Fibroblast of lung (primary cell): Measurements from ENCODE around the gene SNAPC2. TPM values are rescaled to one million over a fixed set of nuclear protein-coding genes. Genes with fewer than 3 reads are reported as not detected.

Experiments
- DNase-seq, 2 donors: peaks; one replicate each; pipeline versions ENCODE4 v3.0.0 to v3.0.0-alpha.2; 2010; ENCODE audit warnings: low read depth in 2 of 2
- H2AFZ ChIP-seq: 2 replicates; pipeline ENCODE4 v1.5.1; 2012; ENCODE audit warnings: low read length, control low read depth, inconsistent platforms
- H3K27ac ChIP-seq: 2 replicates; pipeline ENCODE4 v1.5.1; 2011; ENCODE audit warnings: low read length, control low read depth; ENCODE audit not compliant: insufficient read depth
- H3K27me3 ChIP-seq: 2 replicates; pipeline ENCODE4 v1.5.1; 2011; ENCODE audit warnings: mild to moderate bottlenecking, low read length; ENCODE audit not compliant: control insufficient read depth, insufficient read depth
- H3K36me3 ChIP-seq: 2 replicates; pipeline ENCODE4 v1.5.1; 2011; ENCODE audit warnings: low read length; ENCODE audit not compliant: control insufficient read depth, insufficient read depth
- H3K4me1 ChIP-seq: 2 replicates; pipeline ENCODE4 v1.5.1; 2011; ENCODE audit warnings: low read length; ENCODE audit not compliant: control insufficient read depth, insufficient read depth; ENCODE audit errors: extremely low read depth
- H3K4me2 ChIP-seq: 2 replicates; pipeline ENCODE4 v1.5.1; 2011; ENCODE audit warnings: low read length, control low read depth; ENCODE audit not compliant: insufficient read depth; ENCODE audit errors: extremely low read depth
- H3K4me3 ChIP-seq, 4 experiments: fragments of 200-600 bp in 1 of 4; sonication (generic) in 1 of 4; replicated peaks in 1 of 4; 2 replicates each; pipeline ENCODE4 v1.5.1; 2011 to 2016; ENCODE audit warnings: low read length in 4 of 4, low read depth in 3 of 4, mild to moderate bottlenecking in 3 of 4, control low read depth in 2 of 4, inconsistent platforms in 1 of 4, mixed read lengths in 1 of 4; ENCODE audit not compliant: insufficient read depth in 1 of 4; ENCODE audit errors: control extremely low read depth in 1 of 4
- H3K79me2 ChIP-seq: 2 replicates; pipeline ENCODE4 v1.5.1; 2012; ENCODE audit warnings: mild to moderate bottlenecking, low read length, inconsistent platforms; ENCODE audit not compliant: control insufficient read depth, insufficient read depth
- H3K9ac ChIP-seq: 2 replicates; pipeline ENCODE4 v1.5.1; 2011; ENCODE audit warnings: mild to moderate bottlenecking, low read length, control low read depth; ENCODE audit not compliant: insufficient read depth
- H3K9me3 ChIP-seq: 2 replicates; pipeline ENCODE4 v1.5.1; 2012; ENCODE audit warnings: low read depth, low read length; ENCODE audit not compliant: control insufficient read depth, insufficient read depth
- H4K20me1 ChIP-seq: 2 replicates; pipeline ENCODE4 v1.5.1; 2011; ENCODE audit warnings: low read length; ENCODE audit not compliant: control insufficient read depth, insufficient read depth; ENCODE audit errors: extremely low read depth
- CTCF ChIP-seq, 2 donors: IDR thresholded peaks in 1 of 2; conservative IDR thresholded peaks in 1 of 2; 1 replicate in 1 of 2; 2 replicates in 1 of 2; pipeline ENCODE4 v1.5.1; 2011 to 2012; ENCODE audit warnings: low read length in 2 of 2, control low read depth in 1 of 2, inconsistent platforms in 1 of 2, low read depth in 1 of 2, mild to moderate bottlenecking in 1 of 2
- EZH2 ChIP-seq: IDR thresholded peaks from 2 replicates; pipeline ENCODE4 v1.5.1; 2012; ENCODE audit warnings: low read length, control low read depth, mild to moderate bottlenecking; ENCODE audit errors: missing control alignments
- polyA plus RNA-seq, 2 donors: library from polyadenylated mRNA; depleted of rRNA in 1 of 2; stranded (reverse) in 1 of 2; unstranded in 1 of 2; fragments of >200 nt; gene quantifications; 2 replicates each; pipeline ENCODE4 v1.2.1, GENCODE V29; 2011 to 2012; ENCODE audit warnings: missing spikeins in 1 of 2
- total RNA-seq: library from RNA; depleted of rRNA; stranded (reverse); fragments of >200 nt; gene quantifications from 2 replicates; pipeline ENCODE4 v1.2.1, GENCODE V29; 2014

Gene SNAPC2
- total and polyA plus RNA-seq, 2 donors (not counting 1 experiment from before 2014, with no cell fraction given), result 11.4 to 13.4 TPM

- no peaks in the 10 kb centered on the region for H3K9me3 ChIP-seq
- peaks cover 21% of the 10 kb centered on the region for H3K4me1 ChIP-seq
- peaks cover 3% of the 10 kb centered on the region for H3K79me2 ChIP-seq
Measured at GRCh38 chr19:7920519-7921301, 572 bp downstream of the SNAPC2 start.

GRCh38 chr19:7921302-7921966 is 1.3 kb downstream of the SNAPC2 start:
- no peak overlapping the region for H2AFZ ChIP-seq
- no peaks in the 10 kb centered on the region for H3K9me3 ChIP-seq
- H3K27me3 ChIP-seq, result no peaks in the 10 kb centered on the region
- peaks cover 9% of the 10 kb centered on the region for H3K36me3 ChIP-seq
- TF ChIP-seq EZH2 (no peak), CTCF (conservative IDR thresholded peaks at IDR 0.05 in 1 of 2, IDR thresholded peaks at IDR 0.05 in 1 of 2; ENCODE audit: low read depth in 1 of 2, low read length in 2 of 2) (no peak)
- no peaks in the 10 kb centered on the region for H4K20me1 ChIP-seq
- H3K4me3 ChIP-seq, result peak overlapping the region; percentile 52 to 68 (median 60)
- H3K79me2 ChIP-seq, result peaks cover 3% of the 10 kb centered on the region
- H3K27ac ChIP-seq, result peak overlapping the region; percentile 78
- H3K9ac ChIP-seq, result peak overlapping the region; percentile 58
- DNase-seq, result no peak
- H3K4me1 ChIP-seq, result peaks cover 21% of the 10 kb centered on the region
- peak overlapping the region; percentile 92 for H3K4me2 ChIP-seq

More at GRCh38 chr19:7920519-7921301, 572 bp downstream of the SNAPC2 start:
- H3K27ac ChIP-seq, result peak overlapping the region; percentile 78
- TF ChIP-seq CTCF (conservative IDR thresholded peaks at IDR 0.05 in 1 of 2, IDR thresholded peaks at IDR 0.05 in 1 of 2; ENCODE audit: low read depth in 1 of 2, low read length in 2 of 2) (no peak), EZH2 (no peak)
- peak overlapping the region; percentile 67 to 75 (median 70) for H3K4me3 ChIP-seq
- peaks cover 4% of the 10 kb centered on the region for H3K27me3 ChIP-seq
- H3K9ac ChIP-seq, result peak overlapping the region; percentile 79
- peaks cover 9% of the 10 kb centered on the region for H3K36me3 ChIP-seq
- peak overlapping the region; percentile 74 for H2AFZ ChIP-seq
- H3K4me2 ChIP-seq, result peak overlapping the region; percentile 97
- peak; percentile 93 to 98 for DNase-seq
- no peaks in the 10 kb centered on the region for H4K20me1 ChIP-seq
